Bronchial epithelial cell (primary cell): ENCODE measurements around the gene C2orf69. TPM values are rescaled to one million over a fixed set of nuclear protein-coding genes. Genes with fewer than 3 reads are reported as not detected.
"Not testable (repeated sequence)": the region's sequence is repeated elsewhere in the genome, so short reads cannot be mapped to it uniquely, and the experiment has no call there.

Experiments
- DNase-seq: peaks from one replicate; pipeline ENCODE4 v3.0.0-alpha.2; 2010; ENCODE audit warnings: low read depth
- FAIRE-seq: peaks from 2 replicates; lab custom pipeline; 2011; peaks lifted over from hg19 to GRCh38; lab: Jason Lieb, UNC
- H3K27me3 ChIP-seq: 2 replicates; pipeline ENCODE4 v1.5.1; 2011; ENCODE audit warnings: low read length; ENCODE audit not compliant: control insufficient read depth, insufficient read depth
- H3K36me3 ChIP-seq: 2 replicates; pipeline ENCODE4 v1.5.1; 2011; ENCODE audit warnings: low read length; ENCODE audit not compliant: control insufficient read depth, insufficient read depth
- H3K4me3 ChIP-seq: 2 replicates; pipeline ENCODE4 v1.5.1; 2011; ENCODE audit warnings: mild to moderate bottlenecking, low read depth, low read length, control low read depth
- total RNA-seq: library from RNA; depleted of rRNA; stranded (reverse); fragments of >200 nt; gene quantifications from 2 replicates; pipeline ENCODE4 v1.2.1, GENCODE V29; 2014
- TF ChIP-seq, protein P1 (sequence below): IDR thresholded peaks from 2 replicates; pipeline ENCODE4 v1.5.1; 2011; ENCODE audit warnings: mild to moderate bottlenecking, moderate library complexity, low read length, control low read depth, inconsistent platforms; ENCODE audit not compliant: insufficient read depth, severe bottlenecking

The C2orf69 gene
- total RNA-seq, 1 donor from 2014 or later = 10.3 TPM

DNA sequence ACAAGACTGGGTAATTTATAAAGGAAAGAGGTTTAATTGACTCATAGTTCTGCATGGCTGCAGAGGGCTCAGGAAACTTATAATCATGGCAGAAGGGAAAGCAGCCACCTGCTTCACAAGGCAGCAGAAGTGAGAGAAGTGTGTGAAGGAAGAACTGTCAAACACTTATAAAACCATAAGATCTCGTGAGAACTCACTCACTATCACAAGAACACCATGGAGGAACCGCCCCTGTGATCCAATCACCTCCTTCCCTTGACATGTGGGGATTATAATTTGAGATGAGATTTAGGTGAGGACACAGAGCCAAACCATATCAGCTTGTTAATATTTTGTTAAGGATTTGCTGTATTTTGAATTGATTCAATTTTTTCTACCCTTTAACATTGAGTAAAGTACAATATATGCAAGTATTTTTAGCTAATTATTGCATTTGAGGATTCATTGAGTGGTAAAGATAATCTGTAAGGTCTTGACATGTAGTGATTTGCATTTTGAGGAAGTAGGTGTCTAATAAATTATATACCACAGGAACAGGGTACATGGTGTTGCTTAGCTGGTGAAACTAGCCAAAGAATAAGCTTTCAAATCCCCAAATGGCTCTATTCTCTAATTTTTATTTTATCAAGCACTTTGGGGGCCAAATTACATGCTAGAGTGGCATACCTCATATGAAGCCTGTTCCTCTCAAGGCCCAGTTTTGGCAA lies 3.9 kb upstream of the C2orf69 start:
- DNase-seq (no peak), FAIRE-seq (no peak)
- TF ChIP-seq, protein P1, sequence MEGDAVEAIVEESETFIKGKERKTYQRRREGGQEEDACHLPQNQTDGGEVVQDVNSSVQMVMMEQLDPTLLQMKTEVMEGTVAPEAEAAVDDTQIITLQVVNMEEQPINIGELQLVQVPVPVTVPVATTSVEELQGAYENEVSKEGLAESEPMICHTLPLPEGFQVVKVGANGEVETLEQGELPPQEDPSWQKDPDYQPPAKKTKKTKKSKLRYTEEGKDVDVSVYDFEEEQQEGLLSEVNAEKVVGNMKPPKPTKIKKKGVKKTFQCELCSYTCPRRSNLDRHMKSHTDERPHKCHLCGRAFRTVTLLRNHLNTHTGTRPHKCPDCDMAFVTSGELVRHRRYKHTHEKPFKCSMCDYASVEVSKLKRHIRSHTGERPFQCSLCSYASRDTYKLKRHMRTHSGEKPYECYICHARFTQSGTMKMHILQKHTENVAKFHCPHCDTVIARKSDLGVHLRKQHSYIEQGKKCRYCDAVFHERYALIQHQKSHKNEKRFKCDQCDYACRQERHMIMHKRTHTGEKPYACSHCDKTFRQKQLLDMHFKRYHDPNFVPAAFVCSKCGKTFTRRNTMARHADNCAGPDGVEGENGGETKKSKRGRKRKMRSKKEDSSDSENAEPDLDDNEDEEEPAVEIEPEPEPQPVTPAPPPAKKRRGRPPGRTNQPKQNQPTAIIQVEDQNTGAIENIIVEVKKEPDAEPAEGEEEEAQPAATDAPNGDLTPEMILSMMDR = no peak
- Histone ChIP-seq H3K27me3 (no peaks in the 10 kb centered on the region), H3K36me3 (no peaks in the 10 kb centered on the region), H3K4me3 (no peak overlapping the region)

DNA sequence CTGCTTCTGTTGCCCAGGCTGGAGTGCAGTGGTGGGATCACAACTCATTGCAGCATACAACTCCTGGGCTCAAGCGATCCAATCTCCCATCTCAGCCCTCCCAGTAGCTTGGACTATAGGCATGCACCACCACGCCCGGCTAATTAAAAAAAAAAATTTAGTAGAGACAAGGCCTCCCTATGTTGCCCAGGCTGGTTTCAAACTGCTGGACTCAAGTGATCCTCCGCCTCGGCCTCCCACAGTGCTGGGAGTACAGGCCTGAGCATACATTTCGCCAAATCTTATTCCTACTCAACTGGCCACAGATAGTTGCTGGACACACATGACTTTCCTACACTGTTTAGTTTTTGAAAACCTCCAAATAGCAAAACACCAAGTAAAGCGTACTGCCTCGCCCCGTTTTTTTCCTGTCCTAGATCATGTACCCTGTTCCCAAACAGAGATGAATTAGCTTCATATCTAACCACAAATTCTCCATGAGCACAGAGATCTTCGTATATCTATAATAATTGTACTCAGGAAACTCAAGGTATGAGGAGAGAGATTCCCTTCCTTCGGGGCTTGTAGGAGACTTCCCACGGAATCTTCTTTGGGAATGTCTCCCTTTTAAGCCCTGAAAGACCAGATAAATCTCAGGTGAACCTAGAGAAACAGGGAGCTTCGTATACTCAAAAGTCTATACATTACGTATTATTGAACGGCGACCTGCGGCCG lies 598 bp upstream of the C2orf69 start:
- DNase-seq = no peak
- FAIRE-seq = no peak

DNA sequence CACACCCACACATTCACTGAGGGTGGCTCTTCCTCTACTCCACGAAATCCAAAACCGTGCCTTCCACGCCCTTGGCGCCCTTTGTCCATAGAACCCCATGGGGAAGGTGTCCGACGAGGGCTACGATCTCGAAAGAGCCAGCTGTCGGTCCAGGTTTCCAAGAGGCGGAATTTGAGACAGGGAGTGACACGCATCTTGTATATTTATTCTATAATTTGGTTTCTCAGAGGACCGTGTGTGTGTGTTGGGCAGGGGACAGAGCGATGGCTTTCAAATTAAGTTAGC lies 726 bp downstream of the C2orf69 start:
- FAIRE-seq (no peak), DNase-seq (no peak)
- Histone ChIP-seq H3K4me3 (peak overlapping the region; percentile 88), H3K36me3 (peaks cover under 1% of the 10 kb centered on the region), H3K27me3 (no peaks in the 10 kb centered on the region)
- TF ChIP-seq, protein P1 = no peak

More for the DNA sequence above, 598 bp upstream of the C2orf69 start:
- no peaks in the 10 kb centered on the region for H3K36me3 ChIP-seq
- peak overlapping the region; percentile 18 for H3K4me3 ChIP-seq
- H3K27me3 ChIP-seq = no peaks in the 10 kb centered on the region
- TF ChIP-seq, protein P1 = no peak

DNA sequence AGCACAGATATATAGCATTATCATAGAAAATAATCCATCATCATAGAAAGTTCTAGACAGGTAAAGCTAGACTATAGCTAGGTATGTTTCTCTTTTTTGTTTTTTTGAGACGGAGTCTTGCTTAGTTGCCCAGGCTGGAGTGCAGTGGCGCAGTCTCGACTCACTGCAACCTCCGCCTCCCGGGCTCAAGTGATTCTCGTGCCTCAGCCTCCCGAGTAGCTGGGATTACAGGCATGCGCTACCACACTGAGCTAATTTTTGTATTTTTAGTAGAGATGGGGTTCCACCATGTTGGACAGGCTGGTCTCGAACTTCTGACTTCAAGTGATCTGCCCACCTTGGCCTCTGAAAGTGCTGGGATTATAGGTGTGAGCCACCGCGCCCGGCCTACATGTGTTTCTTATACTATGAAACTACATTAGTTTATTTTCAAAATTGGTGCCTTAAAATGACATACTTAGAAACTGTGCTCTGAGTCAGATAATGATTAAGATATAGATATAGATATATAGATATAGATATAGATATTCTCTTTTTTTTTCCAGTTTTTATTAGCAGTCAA lies 1.5 kb downstream of the C2orf69 start:
- not testable (repeated sequence) for H3K27me3 ChIP-seq, DNase-seq, H3K36me3 ChIP-seq, FAIRE-seq
- H3K4me3 ChIP-seq = peak overlapping the region; percentile 88

DNA sequence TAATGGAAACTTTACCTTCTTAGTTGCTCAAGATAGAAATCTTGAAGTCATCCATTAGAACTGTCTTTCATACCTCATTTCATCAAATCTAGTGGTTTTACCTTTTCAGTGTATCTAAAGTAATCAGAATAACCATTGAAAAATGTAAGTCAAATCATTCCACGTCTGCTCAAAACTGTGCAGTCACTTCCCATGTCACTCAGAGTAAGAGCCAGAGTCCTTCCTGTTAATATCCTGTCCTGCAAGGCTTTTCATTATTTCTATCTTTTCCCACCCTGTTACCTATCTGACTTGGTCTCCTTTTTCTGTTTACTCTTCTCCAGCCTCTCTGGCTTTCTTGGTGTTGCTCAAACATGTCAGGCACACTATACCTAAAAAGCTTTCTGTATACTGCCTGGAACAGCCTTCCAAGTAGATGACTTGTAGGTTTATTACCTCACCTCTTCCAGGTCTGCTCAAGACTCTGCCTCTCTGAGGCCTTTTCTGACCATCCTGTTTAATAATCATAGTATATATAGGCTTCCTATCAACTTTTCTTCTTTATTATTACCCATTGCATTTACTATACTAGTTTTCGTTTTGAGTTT lies 3.4 kb downstream of the C2orf69 start:
- peak; percentile 65 for DNase-seq
- peaks cover 3% of the 10 kb centered on the region for H3K36me3 ChIP-seq
- no peak for FAIRE-seq
- no peak overlapping the region for H3K4me3 ChIP-seq
- H3K27me3 ChIP-seq = no peaks in the 10 kb centered on the region
- TF ChIP-seq, protein P1 = no peak

DNA sequence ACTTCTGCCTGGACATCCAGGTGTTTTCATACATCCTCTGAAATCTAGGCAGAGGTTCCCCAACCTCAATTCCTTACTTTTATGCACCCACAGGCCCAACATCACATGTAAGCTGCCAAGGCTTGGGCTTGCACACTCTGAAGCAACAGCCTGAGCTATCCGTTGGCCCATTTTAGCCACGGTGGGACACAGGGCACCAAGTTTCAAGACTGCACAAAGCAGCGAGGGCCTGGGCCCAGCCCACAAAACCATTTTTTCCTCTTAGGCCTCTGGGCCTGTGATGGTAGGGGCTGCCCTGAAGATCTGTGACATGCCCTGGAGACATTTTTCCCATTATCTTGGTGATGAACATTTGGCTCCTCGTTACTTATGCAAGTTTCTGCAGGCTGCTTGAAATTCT lies 5.9 kb downstream of the C2orf69 start:
- Histone ChIP-seq H3K4me3 (no peak overlapping the region), H3K27me3 (no peaks in the 10 kb centered on the region), H3K36me3 (peaks cover 3% of the 10 kb centered on the region)
- FAIRE-seq = no peak
- DNase-seq = no peak
- TF ChIP-seq, protein P1 = no peak
